H1 (cell line): Measurements from ENCODE around the gene NEUROG1. TPM values are rescaled to one million over a fixed set of nuclear protein-coding genes. Genes with fewer than 3 reads are reported as not detected.

Experiments used
- RXRA ChIP-seq: IDR thresholded peaks from 2 replicates; pipeline ENCODE4 v1.6.1; 2011; ENCODE audit warnings: low read depth, mild to moderate bottlenecking, low read length, moderate library complexity; ENCODE audit not compliant: insufficient read depth
- polyA plus RNA-seq, 7 experiments: library from polyadenylated mRNA; depleted of rRNA in 3 of 7; stranded (reverse) in 5 of 7; unstranded in 2 of 7; fragments of >200 nt in 5 of 7; fragments of 200-250 nt in 2 of 7; gene quantifications; 1 replicate in 5 of 7; 2 replicates in 1 of 7; 4 replicates in 1 of 7; pipeline versions ENCODE4 v1.2.1 to v1.2.3, GENCODE V29; 2011 to 2013; ENCODE audit warnings: missing spikeins in 2 of 7, mixed read lengths in 2 of 7
- total RNA-seq: library from RNA; stranded (reverse); fragmentation: NEBNext Ultra II Directional; extraction: Animal tissue kit (Norgen Biotek cat#: 25700); gene quantifications from 2 replicates; pipeline ENCODE4 v1.2.1, GENCODE V29; 2021

Gene NEUROG1
- total and polyA plus RNA-seq, 2 of the 8 experiments (the other 6 are each of a cell fraction or from before 2014, with no cell fraction given) = not detected

DNA sequence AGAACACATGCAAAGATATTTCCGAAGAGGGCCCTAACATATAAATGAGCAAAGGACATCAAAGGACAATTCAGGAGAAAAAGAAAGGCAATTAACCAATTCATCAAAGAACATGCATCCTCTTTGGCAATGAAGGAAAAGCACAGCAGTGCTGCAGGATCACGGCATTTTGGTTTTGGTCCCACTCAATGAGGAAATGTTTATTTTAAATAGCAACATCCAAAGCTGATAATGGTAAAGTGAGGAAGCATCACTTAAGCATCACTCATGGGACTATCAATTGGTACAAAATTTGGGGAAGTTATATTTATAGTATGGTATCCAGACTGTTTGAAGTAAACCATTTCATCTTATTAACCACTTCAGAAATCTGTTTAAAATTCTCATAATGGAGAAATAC is 48.5 kb upstream of the NEUROG1 start (continued):
- no peak for TF ChIP-seq RXRA
